Glutamatergic neuron (in vitro differentiated cells): Measurements from ENCODE around the gene EXOC7. TPM values are rescaled to one million over a fixed set of nuclear protein-coding genes. Genes with fewer than 3 reads are reported as not detected.

Experiments used
- DNase-seq: peaks from one replicate; pipeline ENCODE4 v3.0.0; 2022
- H3K27ac Mint-ChIP-seq: one replicate; pipeline ENCODE4 v1.8.0; 2020; ENCODE audit warnings: mild to moderate bottlenecking, mixed read lengths, inconsistent platforms; ENCODE audit not compliant: unreplicated experiment
- H3K27me3 Mint-ChIP-seq: one replicate; pipeline ENCODE4 v1.8.0; 2020; ENCODE audit warnings: mild to moderate bottlenecking, moderate library complexity, mixed read lengths, inconsistent platforms; ENCODE audit not compliant: unreplicated experiment
- H3K36me3 Mint-ChIP-seq: one replicate; pipeline ENCODE4 v1.8.0; 2020; ENCODE audit warnings: mild to moderate bottlenecking, mixed read lengths, inconsistent platforms; ENCODE audit not compliant: unreplicated experiment
- H3K4me1 Mint-ChIP-seq: one replicate; pipeline ENCODE4 v1.8.0; 2020; ENCODE audit warnings: mild to moderate bottlenecking, low read depth, mixed read lengths, inconsistent platforms; ENCODE audit not compliant: unreplicated experiment
- H3K4me3 Mint-ChIP-seq: one replicate; pipeline ENCODE4 v1.8.0; 2020; ENCODE audit warnings: mild to moderate bottlenecking, mixed read lengths, inconsistent platforms; ENCODE audit not compliant: unreplicated experiment
- H3K9me3 Mint-ChIP-seq: one replicate; pipeline ENCODE4 v1.8.0; 2020; ENCODE audit warnings: mild to moderate bottlenecking, moderate library complexity, mixed read lengths, inconsistent platforms; ENCODE audit not compliant: unreplicated experiment
- CTCF ChIP-seq: fragments of 200-600 bp; sonication (generic); IDR thresholded peaks from one replicate; pipeline ENCODE4 v1.5.0; 2021; ENCODE audit not compliant: partially characterized antibody, unreplicated experiment
- microRNA-seq: library from miRNA; unstranded; fragments of <30 nt; microRNA quantifications from one replicate; pipeline ENCODE4, GENCODE V29; 2020; ENCODE audit not compliant: unreplicated experiment
- total RNA-seq: library from RNA; stranded (reverse); fragmentation: NEBNext Ultra II Directional; extraction: Animal tissue kit (Norgen Biotek cat#: 25700); gene quantifications from one replicate; pipeline ENCODE4 v1.2.1, GENCODE V29; 2021; ENCODE audit not compliant: unreplicated experiment

EXOC7 gene
- total RNA-seq, 1 donor from 2014 or later = 249 TPM

GRCh38 chr17:76032073-76032779, 71.4 kb downstream of the EXOC7 start:
- H3K27me3 Mint-ChIP-seq = no peaks in the 10 kb centered on the region
- H3K4me3 Mint-ChIP-seq = no peak overlapping the region
- TF ChIP-seq CTCF = no peak
- H3K27ac Mint-ChIP-seq = no peak overlapping the region
- no peak for DNase-seq
- H3K36me3 Mint-ChIP-seq = no peaks in the 10 kb centered on the region
- H3K4me1 Mint-ChIP-seq = peaks cover 3% of the 10 kb centered on the region
- H3K9me3 Mint-ChIP-seq = peaks cover 3% of the 10 kb centered on the region

Small RNA genes within 50 kb of the gene (microRNA-seq; reads per million reads assigned to microRNA genes)
- gene MIR6868 = 7.9 reads per million, percentile 42 among the genes with 10 or more reads in this experiment

Other genes with a start within 250 kb of the EXOC7 start
- gene WBP2, start 248.5 kb downstream of the EXOC7 start, total RNA-seq = 111 TPM
- gene TRIM47, start 225.2 kb downstream of the EXOC7 start, total RNA-seq = 2.1 TPM
- gene TRIM65, start 206.8 kb downstream of the EXOC7 start, total RNA-seq = 24.3 TPM
- 133 TPM for gene MRPL38, start 198.9 kb downstream of the EXOC7 start, total RNA-seq
- gene FBF1, start 162.7 kb downstream of the EXOC7 start, total RNA-seq = 110 TPM
- 52.9 TPM for gene ACOX1, start 124.6 kb downstream of the EXOC7 start, total RNA-seq
- gene TEN1, start 124.5 kb downstream of the EXOC7 start, total RNA-seq = 8.5 TPM
- gene CDK3, start 102.9 kb downstream of the EXOC7 start, total RNA-seq = 7.1 TPM
- not detected for gene EVPL, start 76.5 kb downstream of the EXOC7 start, total RNA-seq
- gene SRP68, start 31.3 kb downstream of the EXOC7 start, total RNA-seq = 48.4 TPM
- 3.3 TPM for gene GALR2, start 29.0 kb downstream of the EXOC7 start, total RNA-seq
- gene ZACN, start 24.6 kb downstream of the EXOC7 start, total RNA-seq = 1.9 TPM
- not detected for gene FOXJ1, start 37.5 kb upstream of the EXOC7 start, total RNA-seq
- 17.8 TPM for gene RNF157, start 136.7 kb upstream of the EXOC7 start, total RNA-seq
- 58.7 TPM for gene UBALD2, start 161.6 kb upstream of the EXOC7 start, total RNA-seq
- 12.2 TPM for gene QRICH2, start 204.5 kb upstream of the EXOC7 start, total RNA-seq